SK-N-SH treated with all-trans-retinoic acid at 6 μM for 48 hours (cell line): ENCODE data around the gene ARID3B.

Experiments
- ATAC-seq: fragments of 200-7000 bp; cut with Tn5 transposase; 3 replicates; pipeline ENCODE4 v1.9.1; 2020; ENCODE audit warnings: mild to moderate bottlenecking, moderate library complexity
- ARNTL ChIP-seq: fragments of 450-650 bp; formaldehyde crosslinking; IDR thresholded peaks from 2 replicates; pipeline ENCODE4 v1.5.0; 2020; ENCODE audit warnings: low read depth, mild to moderate bottlenecking, moderate library complexity, borderline replicate concordance
- BACH2 ChIP-seq: fragments of 250-450 bp; sonication (Bioruptor Pico); IDR thresholded peaks from 2 replicates; pipeline ENCODE4 v1.9.0; 2021; ENCODE audit warnings: mild to moderate bottlenecking, borderline replicate concordance
- CREB5 ChIP-seq: fragments of 250-450 bp; sonication (Bioruptor Pico); IDR thresholded peaks from 2 replicates; pipeline ENCODE4 v1.5.1; 2020; ENCODE audit warnings: low read depth, mild to moderate bottlenecking, moderate library complexity
- CSDC2 ChIP-seq: fragments of 250-450 bp; sonication (Bioruptor Pico); IDR thresholded peaks from 2 replicates; pipeline ENCODE4 v1.5.0; 2020; ENCODE audit warnings: mild to moderate bottlenecking, moderate library complexity
- CSRNP3 ChIP-seq: fragments of 250-450 bp; sonication (Bioruptor Pico); IDR thresholded peaks from 2 replicates; pipeline ENCODE4 v1.5.1; 2021; ENCODE audit warnings: mild to moderate bottlenecking, moderate library complexity
- ESRRG ChIP-seq: fragments of 250-450 bp; sonication (Bioruptor Pico); IDR thresholded peaks from 2 replicates; pipeline ENCODE4 v1.6.1; 2021; ENCODE audit warnings: mild to moderate bottlenecking
- GLIS3 ChIP-seq: fragments of 250-450 bp; sonication (Bioruptor Pico); IDR thresholded peaks from 2 replicates; pipeline ENCODE4 v1.5.0; 2020; ENCODE audit warnings: mild to moderate bottlenecking, moderate library complexity
- ISL1 ChIP-seq: fragments of 250-450 bp; sonication (Bioruptor Pico); IDR thresholded peaks from 2 replicates; pipeline ENCODE4 v2.1.2; 2022; ENCODE audit warnings: mild to moderate bottlenecking, moderate library complexity
- OSR1 ChIP-seq: fragments of 250-450 bp; sonication (Bioruptor Pico); IDR thresholded peaks from 2 replicates; pipeline ENCODE4 v1.8.0; 2022; ENCODE audit warnings: moderate library complexity, mild to moderate bottlenecking, inconsistent platforms
- PATZ1 ChIP-seq: fragments of 250-450 bp; sonication (Bioruptor Pico); IDR thresholded peaks from 2 replicates; pipeline ENCODE4 v1.8.0; 2020; ENCODE audit warnings: mild to moderate bottlenecking, moderate library complexity, borderline replicate concordance
- POU6F1 ChIP-seq: fragments of 250-450 bp; sonication (Bioruptor Pico); IDR thresholded peaks from 2 replicates; pipeline ENCODE4 v1.8.0; 2021; ENCODE audit warnings: low read depth, mild to moderate bottlenecking, moderate library complexity, borderline replicate concordance
- RARB ChIP-seq: fragments of 250-450 bp; sonication (Bioruptor Pico); IDR thresholded peaks from 2 replicates; pipeline ENCODE4 v1.8.0; 2021; ENCODE audit warnings: mild to moderate bottlenecking, moderate library complexity
- SNAI2 ChIP-seq: fragments of 250-450 bp; sonication (Bioruptor Pico); IDR thresholded peaks from 2 replicates; pipeline ENCODE4 v1.5.0; 2020; ENCODE audit warnings: mild to moderate bottlenecking, moderate library complexity
- TCF4 ChIP-seq: fragments of 250-450 bp; sonication (Bioruptor Pico); IDR thresholded peaks from 2 replicates; pipeline ENCODE4 v1.8.0; 2021; ENCODE audit warnings: mild to moderate bottlenecking, moderate library complexity, borderline replicate concordance
- TOX ChIP-seq: fragments of 250-450 bp; sonication (Bioruptor Pico); IDR thresholded peaks from 2 replicates; pipeline ENCODE4 v1.8.0; 2021; ENCODE audit warnings: mild to moderate bottlenecking, moderate library complexity, borderline replicate concordance
- ZC3H10 ChIP-seq: fragments of 250-450 bp; sonication (Bioruptor Pico); IDR thresholded peaks from 2 replicates; pipeline ENCODE4 v1.5.1; 2021; ENCODE audit warnings: mild to moderate bottlenecking, moderate library complexity
- ZFP3 ChIP-seq: fragments of 250-450 bp; sonication (Bioruptor Pico); IDR thresholded peaks from 2 replicates; pipeline ENCODE4 v1.5.0; 2020; ENCODE audit warnings: mild to moderate bottlenecking, moderate library complexity
- ZFP30 ChIP-seq: fragments of 450-650 bp; formaldehyde crosslinking; IDR thresholded peaks from 2 replicates; pipeline ENCODE4 v1.5.0; 2022; ENCODE audit warnings: mild to moderate bottlenecking, moderate library complexity
- ZNF565 ChIP-seq: fragments of 450-650 bp; formaldehyde crosslinking; conservative IDR thresholded peaks from 2 replicates; pipeline ENCODE4 v1.5.0; 2020; ENCODE audit warnings: low read depth, mild to moderate bottlenecking, moderate library complexity
- ZNF70 ChIP-seq: fragments of 450-650 bp; formaldehyde crosslinking; IDR thresholded peaks from 2 replicates; pipeline ENCODE4 v1.5.0; 2020; ENCODE audit warnings: mild to moderate bottlenecking, moderate library complexity
- ZNF8 ChIP-seq: fragments of 450-650 bp; formaldehyde crosslinking; IDR thresholded peaks from 2 replicates; pipeline ENCODE4 v1.5.0; 2020; ENCODE audit warnings: mild to moderate bottlenecking, moderate library complexity

ARID3B gene

GRCh38 chr15:74528876-74529275, 12.1 kb upstream of the ARID3B start:
- no peak for TF ChIP-seq CSRNP3 (CRISPR knock-in tag)
- TF ChIP-seq ZFP30 = no peak
- no peak for TF ChIP-seq TOX (CRISPR knock-in tag)
- TF ChIP-seq ISL1 = no peak
- no peak for TF ChIP-seq PATZ1 (CRISPR knock-in tag)
- no peak for TF ChIP-seq ESRRG
- no peak for TF ChIP-seq BACH2 (CRISPR knock-in tag)
- TF ChIP-seq ZNF70 (CRISPR knock-in tag) = no peak
- ATAC-seq = no peak

GRCh38 chr15:74529921-74530320, 11.1 kb upstream of the ARID3B start:
- ATAC-seq = no peak
- TF ChIP-seq ZNF70 (CRISPR knock-in tag) (no peak), PATZ1 (CRISPR knock-in tag) (no peak), ZC3H10 (no peak), ZNF8 (no peak), ZFP3 (CRISPR knock-in tag) (no peak), POU6F1 (no peak), OSR1 (no peak), ZFP30 (no peak), ARNTL (CRISPR knock-in tag) (no peak), CREB5 (CRISPR knock-in tag) (no peak), BACH2 (CRISPR knock-in tag) (no peak), RARB (no peak), ISL1 (no peak), CSDC2 (CRISPR knock-in tag) (no peak), ZNF565 (no peak)
- TF ChIP-seq, all 23 proteins: peak for 0

GRCh38 chr15:74530771-74531143, 10.3 kb upstream of the ARID3B start:
- peak; percentile 11; the same call in 2 of the 3 replicates for ATAC-seq
- no peak for TF ChIP-seq ZFP3 (CRISPR knock-in tag)
- TF ChIP-seq ISL1 = no peak
- no peak for TF ChIP-seq TOX (CRISPR knock-in tag)
- no peak for TF ChIP-seq SNAI2 (CRISPR knock-in tag)
- no peak for TF ChIP-seq CSDC2 (CRISPR knock-in tag)
- no peak for TF ChIP-seq GLIS3
- no peak for TF ChIP-seq CSRNP3 (CRISPR knock-in tag)
- no peak for TF ChIP-seq ZNF8
- no peak for TF ChIP-seq ESRRG
- no peak for TF ChIP-seq CREB5 (CRISPR knock-in tag)
- no peak for TF ChIP-seq BACH2 (CRISPR knock-in tag)
- TF ChIP-seq ZFP30 = no peak
- TF ChIP-seq ZC3H10 = no peak
- TF ChIP-seq POU6F1 = no peak
- no peak for TF ChIP-seq TCF4 (CRISPR knock-in tag)
- no peak for TF ChIP-seq PATZ1 (CRISPR knock-in tag)
